Kidney epithelial cell (primary cell): Measurements from ENCODE around the gene DSP. TPM values are rescaled to one million over a fixed set of nuclear protein-coding genes. Genes with fewer than 3 reads are reported as not detected.

Experiments
- DNase-seq: peaks from one replicate; pipeline ENCODE4 v3.0.0-alpha.2; 2010; ENCODE audit warnings: low read depth
- H3K27me3 ChIP-seq: 2 replicates; pipeline ENCODE4 v1.6.0; 2011; ENCODE audit warnings: low read length; ENCODE audit not compliant: control insufficient read depth, insufficient read depth
- H3K36me3 ChIP-seq: 2 replicates; pipeline ENCODE4 v1.5.1; 2011; ENCODE audit warnings: low read length; ENCODE audit not compliant: control insufficient read depth, insufficient read depth
- H3K4me3 ChIP-seq: 2 replicates; pipeline ENCODE4 v1.5.1; 2011; ENCODE audit warnings: low read depth, mild to moderate bottlenecking, control low read depth, low read length
- total RNA-seq: library from RNA; depleted of rRNA; stranded (reverse); fragments of >200 nt; gene quantifications from 2 replicates; pipeline ENCODE4 v1.2.3, GENCODE V29; 2015
- TF ChIP-seq, protein P1 (sequence below): IDR thresholded peaks from 2 replicates; pipeline ENCODE4 v1.5.1; 2011; ENCODE audit warnings: mild to moderate bottlenecking, moderate library complexity, low read length, control low read depth, inconsistent platforms; ENCODE audit not compliant: insufficient read depth, poor library complexity, severe bottlenecking

The DSP gene
- total RNA-seq, 1 donor from 2014 or later: 220 TPM

DNA sequence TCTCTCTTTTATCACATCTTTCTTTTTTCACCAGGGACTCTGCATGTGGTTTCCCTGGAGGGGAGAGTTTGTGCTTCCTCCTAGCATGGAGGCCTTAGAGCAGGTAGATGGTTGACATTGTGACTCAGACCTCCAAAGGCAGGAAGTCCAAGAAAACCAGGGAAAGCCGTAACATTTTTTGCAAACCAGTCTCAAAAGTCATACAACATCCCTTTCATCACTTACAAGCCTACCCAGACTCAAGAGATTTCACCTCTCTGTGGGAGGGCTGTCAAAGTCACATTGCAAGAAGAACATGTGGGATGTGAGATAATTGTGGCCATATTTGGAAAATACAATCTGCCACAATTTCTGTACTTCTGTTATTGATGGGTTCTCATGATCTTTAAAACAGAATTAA is 94.7 kb downstream of the DSP start:
- H3K36me3 ChIP-seq: no peaks in the 10 kb centered on the region
- H3K27me3 ChIP-seq: no peaks in the 10 kb centered on the region
- DNase-seq: no peak
- TF ChIP-seq, protein P1, sequence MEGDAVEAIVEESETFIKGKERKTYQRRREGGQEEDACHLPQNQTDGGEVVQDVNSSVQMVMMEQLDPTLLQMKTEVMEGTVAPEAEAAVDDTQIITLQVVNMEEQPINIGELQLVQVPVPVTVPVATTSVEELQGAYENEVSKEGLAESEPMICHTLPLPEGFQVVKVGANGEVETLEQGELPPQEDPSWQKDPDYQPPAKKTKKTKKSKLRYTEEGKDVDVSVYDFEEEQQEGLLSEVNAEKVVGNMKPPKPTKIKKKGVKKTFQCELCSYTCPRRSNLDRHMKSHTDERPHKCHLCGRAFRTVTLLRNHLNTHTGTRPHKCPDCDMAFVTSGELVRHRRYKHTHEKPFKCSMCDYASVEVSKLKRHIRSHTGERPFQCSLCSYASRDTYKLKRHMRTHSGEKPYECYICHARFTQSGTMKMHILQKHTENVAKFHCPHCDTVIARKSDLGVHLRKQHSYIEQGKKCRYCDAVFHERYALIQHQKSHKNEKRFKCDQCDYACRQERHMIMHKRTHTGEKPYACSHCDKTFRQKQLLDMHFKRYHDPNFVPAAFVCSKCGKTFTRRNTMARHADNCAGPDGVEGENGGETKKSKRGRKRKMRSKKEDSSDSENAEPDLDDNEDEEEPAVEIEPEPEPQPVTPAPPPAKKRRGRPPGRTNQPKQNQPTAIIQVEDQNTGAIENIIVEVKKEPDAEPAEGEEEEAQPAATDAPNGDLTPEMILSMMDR: no peak
- no peak overlapping the region for H3K4me3 ChIP-seq

Other genes starting within 250 kb of the DSP start
- gene SSR1, start 228.5 kb upstream of the DSP start, total RNA-seq: 105 and 115 TPM in 2 replicates
- gene CAGE1, start 151.9 kb upstream of the DSP start, total RNA-seq: not detected in 2 replicates
- 15.3 and 15.5 TPM in 2 replicates for gene RIOK1, start 151.9 kb upstream of the DSP start, total RNA-seq
- gene SNRNP48, start 48.5 kb downstream of the DSP start, total RNA-seq: 6.4 and 8.9 TPM in 2 replicates
- gene BMP6, start 184.4 kb downstream of the DSP start, total RNA-seq: 0.89 and 1.1 TPM in 2 replicates